Mucosa of descending colon (tissue), 3 donors: ENCODE data around the gene PACRGL. TPM values are rescaled to one million over a fixed set of nuclear protein-coding genes. Genes with fewer than 3 reads are reported as not detected.
"Not testable (repeated sequence)": the region's sequence is repeated elsewhere in the genome, so short reads cannot be mapped to it uniquely, and the experiment has no call there.

Experiments used
- ATAC-seq: fragments of 200-7000 bp; cut with Tn5 transposase; one replicate; pipeline ENCODE4 v1.9.1; 2020; ENCODE audit warnings: mild to moderate bottlenecking, moderate library complexity
- DNase-seq, 3 donors: peaks; one replicate each; pipeline ENCODE4 v3.0.0-alpha.2; 2020
- H3K36me3 ChIP-seq: fragments of 200-600 bp; one replicate; pipeline ENCODE4 v1.8.0; 2021; ENCODE audit warnings: low read depth, mild to moderate bottlenecking
- H3K4me1 ChIP-seq: fragments of 200-600 bp; one replicate; pipeline ENCODE4 v1.8.0; 2021; ENCODE audit warnings: low read depth, mild to moderate bottlenecking
- H3K4me3 ChIP-seq: fragments of 200-600 bp; one replicate; pipeline ENCODE4 v1.8.0; 2021; ENCODE audit warnings: mild to moderate bottlenecking
- H3K9me3 ChIP-seq: fragments of 200-600 bp; one replicate; pipeline ENCODE4 v1.8.0; 2021; ENCODE audit warnings: mild to moderate bottlenecking
- intact Hi-C, 2 donors: fragments of 100-400 bp; cut with DNase I in 1 of 2; cut with micrococcal nuclease in 1 of 2; formaldehyde crosslinking; loops; one replicate each; pipeline versions ENCODE4 v1.11.0 to v1.11.1; 2022; cut with DNase I, micrococcal nuclease
- total RNA-seq, 3 donors: library from RNA; stranded (reverse); fragmentation: NEBNext Ultra II Directional in 2 of 3; extraction: Animal tissue kit (Norgen Biotek cat#: 25700) in 2 of 3; gene quantifications; one replicate each; pipeline versions ENCODE4 v1.2.1 to v1.2.4, GENCODE V29; 2021 to 2023
- TF ChIP-seq, protein P1 (sequence below): fragments of 200-600 bp; IDR thresholded peaks from one replicate; pipeline ENCODE4 v1.8.0; 2022; ENCODE audit warnings: antibody characterized with exemption, mild to moderate bottlenecking
- donor health status: DM: no; HTN: no; CAD: no; lungs with moderate emphysema.
- donor health status: DM: no; HTN: no; CAD: no.
- donor health status: DM: no; HTN: yes; CAD: no.

Gene PACRGL
- total RNA-seq, 3 donors from 2014 or later = 14.1 to 24.1 (median 23.2) TPM

DNA sequence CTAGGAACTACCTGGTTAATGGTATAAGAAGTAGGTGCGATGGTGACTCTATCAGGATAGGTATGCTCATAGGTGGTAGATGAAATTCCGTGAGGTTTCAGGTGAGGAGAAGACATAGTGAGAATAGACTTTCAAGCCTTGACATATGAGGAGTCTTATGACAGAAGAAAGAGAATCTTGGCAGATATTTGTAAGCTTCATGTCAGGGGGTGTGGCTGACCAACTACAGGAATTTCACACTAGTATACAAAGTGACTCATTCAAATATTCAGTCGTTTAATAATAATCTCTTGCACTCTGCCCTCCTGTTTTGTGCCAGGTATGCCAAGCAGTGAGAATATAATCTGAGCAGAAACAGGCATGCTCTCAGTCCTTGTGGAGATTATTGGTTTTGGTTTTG lies 22.8 kb downstream of the PACRGL start:
- intact Hi-C loops = no loop called here
- no peak for ATAC-seq
- Histone ChIP-seq H3K4me3 (no peak overlapping the region), H3K9me3 (peaks cover 5% of the 10 kb centered on the region), H3K36me3 (no peaks in the 10 kb centered on the region), H3K4me1 (no peaks in the 10 kb centered on the region)
- TF ChIP-seq, protein P1, sequence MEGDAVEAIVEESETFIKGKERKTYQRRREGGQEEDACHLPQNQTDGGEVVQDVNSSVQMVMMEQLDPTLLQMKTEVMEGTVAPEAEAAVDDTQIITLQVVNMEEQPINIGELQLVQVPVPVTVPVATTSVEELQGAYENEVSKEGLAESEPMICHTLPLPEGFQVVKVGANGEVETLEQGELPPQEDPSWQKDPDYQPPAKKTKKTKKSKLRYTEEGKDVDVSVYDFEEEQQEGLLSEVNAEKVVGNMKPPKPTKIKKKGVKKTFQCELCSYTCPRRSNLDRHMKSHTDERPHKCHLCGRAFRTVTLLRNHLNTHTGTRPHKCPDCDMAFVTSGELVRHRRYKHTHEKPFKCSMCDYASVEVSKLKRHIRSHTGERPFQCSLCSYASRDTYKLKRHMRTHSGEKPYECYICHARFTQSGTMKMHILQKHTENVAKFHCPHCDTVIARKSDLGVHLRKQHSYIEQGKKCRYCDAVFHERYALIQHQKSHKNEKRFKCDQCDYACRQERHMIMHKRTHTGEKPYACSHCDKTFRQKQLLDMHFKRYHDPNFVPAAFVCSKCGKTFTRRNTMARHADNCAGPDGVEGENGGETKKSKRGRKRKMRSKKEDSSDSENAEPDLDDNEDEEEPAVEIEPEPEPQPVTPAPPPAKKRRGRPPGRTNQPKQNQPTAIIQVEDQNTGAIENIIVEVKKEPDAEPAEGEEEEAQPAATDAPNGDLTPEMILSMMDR = no peak
- no peak for DNase-seq

DNA sequence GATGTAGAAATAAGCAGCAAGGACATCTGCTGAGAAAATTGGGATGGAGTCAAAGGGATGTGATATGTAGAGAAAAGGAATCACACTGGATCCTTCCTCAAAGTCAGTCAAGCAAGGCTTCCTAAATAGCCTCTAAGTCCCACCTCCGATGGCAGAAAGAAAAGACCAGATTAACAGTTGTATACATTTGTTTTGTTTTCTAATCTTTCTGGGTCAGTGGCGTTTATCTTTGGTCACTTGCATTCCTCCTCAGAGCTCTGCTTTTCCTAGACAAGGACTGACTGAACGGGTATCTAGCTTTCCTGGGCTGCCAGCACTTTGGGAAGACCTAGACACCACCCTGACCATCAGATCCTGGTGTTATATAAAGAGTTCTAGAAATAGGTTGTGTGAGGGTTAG lies 23.2 kb downstream of the PACRGL start:
- intact Hi-C loops = no loop called here
- TF ChIP-seq, protein P1 = no peak
- ATAC-seq = no peak
- Histone ChIP-seq H3K36me3 (no peaks in the 10 kb centered on the region), H3K9me3 (peaks cover 5% of the 10 kb centered on the region), H3K4me3 (no peak overlapping the region), H3K4me1 (no peaks in the 10 kb centered on the region)
- no peak for DNase-seq

DNA sequence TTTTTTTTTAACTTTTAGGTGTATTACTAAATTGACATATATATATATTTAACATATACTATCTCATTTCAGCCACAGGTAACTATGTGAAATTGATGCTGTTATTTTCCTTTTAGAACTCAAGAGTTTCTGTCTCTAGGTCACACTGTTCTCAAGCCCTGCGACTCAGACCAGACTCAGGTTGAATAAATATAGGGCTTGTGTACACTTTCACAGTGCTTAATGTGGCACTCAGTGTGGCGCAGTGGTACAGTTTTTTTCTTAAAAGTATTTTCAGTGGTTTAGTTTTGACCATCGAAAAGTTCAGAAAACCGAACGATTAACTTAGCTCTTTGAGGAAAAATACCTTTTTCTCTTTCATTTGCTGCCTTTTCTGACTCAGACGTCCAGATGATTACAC lies 24.7 kb downstream of the PACRGL start:
- Histone ChIP-seq H3K4me3 (no peak overlapping the region), H3K4me1 (no peaks in the 10 kb centered on the region), H3K36me3 (no peaks in the 10 kb centered on the region), H3K9me3 (peaks cover 5% of the 10 kb centered on the region)
- DNase-seq (no peak), ATAC-seq (no peak)
- TF ChIP-seq, protein P1 = no peak
- intact Hi-C loops = no loop called here

DNA sequence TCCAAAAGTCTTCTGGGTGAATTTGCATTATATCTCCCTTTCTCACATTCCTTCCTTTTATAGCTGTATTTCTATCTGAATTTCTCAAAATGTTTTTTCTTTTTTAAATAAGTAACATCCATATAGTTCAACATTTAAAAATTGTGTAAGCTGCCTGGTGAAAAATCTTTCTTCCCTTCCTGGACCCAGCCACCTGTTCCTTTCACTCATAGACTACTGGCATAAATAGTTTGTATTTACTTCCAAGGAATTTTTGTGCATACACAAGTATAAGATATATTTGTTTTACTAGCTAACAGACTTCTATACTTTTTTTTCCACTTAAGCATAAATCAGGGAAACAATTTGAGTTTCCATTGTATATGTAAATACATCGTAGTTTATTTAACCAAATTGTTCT lies 35.7 kb downstream of the PACRGL start:
- TF ChIP-seq, protein P1 = no peak
- Histone ChIP-seq H3K4me1 (no peaks in the 10 kb centered on the region), H3K9me3 (peaks cover 40% of the 10 kb centered on the region), H3K4me3 (no peak overlapping the region), H3K36me3 (no peaks in the 10 kb centered on the region)
- ATAC-seq = no peak
- DNase-seq = no peak
- intact Hi-C loops = no loop called here

DNA sequence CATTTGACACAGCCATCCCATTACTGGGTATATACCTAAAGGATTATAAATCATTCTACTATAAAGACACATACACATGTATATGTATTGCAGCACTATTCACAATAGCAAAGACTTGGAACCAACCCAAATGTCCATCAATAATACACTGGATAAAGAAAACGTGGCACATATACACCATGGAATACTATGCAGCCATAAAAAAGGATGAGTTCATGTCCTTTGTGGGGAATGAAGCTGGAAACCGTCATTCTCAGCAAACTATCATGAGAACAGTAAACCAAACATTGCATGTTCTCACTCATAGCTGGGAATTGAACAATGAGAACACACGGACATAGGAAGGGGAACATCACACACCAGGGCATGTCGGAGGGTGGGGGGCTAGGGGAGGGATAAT lies 45.7 kb downstream of the PACRGL start:
- intact Hi-C loops, H3K36me3 ChIP-seq, ATAC-seq, H3K4me3 ChIP-seq, DNase-seq, H3K4me1 ChIP-seq: not testable (repeated sequence)
- H3K9me3 ChIP-seq = peaks cover 18% of the 10 kb centered on the region

DNA sequence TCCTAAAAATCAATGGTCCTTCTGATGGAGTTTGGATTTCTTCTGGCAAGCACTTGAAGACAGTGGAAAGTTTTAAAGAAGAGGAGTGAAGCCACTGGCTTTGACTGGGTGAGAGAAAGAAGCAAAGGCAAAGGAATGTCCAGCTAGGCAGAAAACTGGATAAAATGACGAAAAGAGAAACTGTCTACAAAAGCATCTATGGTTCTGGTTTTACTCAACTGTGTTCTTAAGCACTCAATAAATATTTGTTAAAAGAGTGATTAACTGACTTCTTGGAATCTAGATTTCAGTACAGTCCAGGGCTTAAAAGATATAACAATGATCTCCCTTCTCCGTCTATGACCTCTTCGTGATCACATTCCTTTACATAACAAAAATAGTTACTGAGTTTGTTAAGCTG lies 52.4 kb downstream of the PACRGL start:
- Histone ChIP-seq H3K4me1 (no peaks in the 10 kb centered on the region), H3K4me3 (no peak overlapping the region), H3K9me3 (no peaks in the 10 kb centered on the region), H3K36me3 (no peaks in the 10 kb centered on the region)
- DNase-seq (no peak), ATAC-seq (no peak)
- intact Hi-C loops = no loop called here
- TF ChIP-seq, protein P1 = no peak
